Activated naive CD8-positive, alpha-beta T cell treated with anti-CD3 and anti-CD28 coated beads, Interleukin-2, amount 10 ng/mL, durations not matched to agents 7 days and 5 days (primary cell): ENCODE data around the gene PCBD1. TPM values are rescaled to one million over a fixed set of nuclear protein-coding genes. Genes with fewer than 3 reads are reported as not detected.
"Not testable (repeated sequence)": the region's sequence is repeated elsewhere in the genome, so short reads cannot be mapped to it uniquely, and the experiment has no call there.

Source experiments
- ATAC-seq: fragments of 150-1000 bp; cut with Tn5 transposase; one replicate; pipeline ENCODE4 v1.10.0; 2021; ENCODE audit warnings: low read depth, moderate library complexity
- POLR2A ChIA-PET: fragments of 350-600 bp; sonication (Branson Sonifier 250); formaldehyde crosslinking; loops from one replicate; lab custom pipeline; 2021; ENCODE audit warnings: antibody characterized with exemption; lab: Charles Lee
- DNase-seq: peaks from one replicate; pipeline ENCODE4 v3.0.0; 2021
- H3K27ac Mint-ChIP-seq: one replicate; pipeline ENCODE4 v1.8.0; 2022; ENCODE audit warnings: mild to moderate bottlenecking, mixed read lengths
- H3K27me3 Mint-ChIP-seq: one replicate; pipeline ENCODE4 v1.8.0; 2022; ENCODE audit warnings: mild to moderate bottlenecking, moderate library complexity, mixed read lengths
- H3K36me3 Mint-ChIP-seq: one replicate; pipeline ENCODE4 v1.8.0; 2021; ENCODE audit warnings: mild to moderate bottlenecking, mixed read lengths
- H3K4me1 Mint-ChIP-seq: one replicate; pipeline ENCODE4 v1.8.0; 2021; ENCODE audit warnings: mixed read lengths
- H3K4me3 Mint-ChIP-seq: one replicate; pipeline ENCODE4 v1.8.0; 2022; ENCODE audit warnings: mild to moderate bottlenecking, moderate library complexity, mixed read lengths
- H3K9me3 Mint-ChIP-seq: one replicate; pipeline ENCODE4 v1.8.0; 2021; ENCODE audit warnings: mixed read lengths
- total RNA-seq, 2 experiments: library from RNA; stranded (reverse); gene quantifications; one replicate each; pipeline ENCODE4 v1.2.3, GENCODE V29; 2021

The PCBD1 gene
- total RNA-seq, 2 experiments from 2014 or later: 23.5 to 27.7 TPM

- Mint-ChIP-seq H3K36me3 (no peaks in the 10 kb centered on the region), H3K4me3 (no peak overlapping the region), H3K4me1 (peaks cover 2% of the 10 kb centered on the region), H3K27me3 (peaks cover 3% of the 10 kb centered on the region), H3K9me3 (no peaks in the 10 kb centered on the region), H3K27ac (no peak overlapping the region)
- DNase-seq: no peak
- no peak for ATAC-seq
- POLR2A ChIA-PET: no interaction called here
Measured at GRCh38 chr10:70926226-70927000, 38.0 kb upstream of the PCBD1 start.

- no peaks in the 10 kb centered on the region for H3K36me3 Mint-ChIP-seq
- H3K27me3 Mint-ChIP-seq: peaks cover 3% of the 10 kb centered on the region
- H3K4me3 Mint-ChIP-seq: no peak overlapping the region
- H3K27ac Mint-ChIP-seq: no peak overlapping the region
- POLR2A ChIA-PET: no interaction called here
- peak; percentile 73 for ATAC-seq
- peaks cover 2% of the 10 kb centered on the region for H3K4me1 Mint-ChIP-seq
- peak; percentile 80 for DNase-seq
- H3K9me3 Mint-ChIP-seq: no peaks in the 10 kb centered on the region
Measured at GRCh38 chr10:70925377-70926225, 37.2 kb upstream of the PCBD1 start.

GRCh38 chr10:70923696-70924095, 35.3 kb upstream of the PCBD1 start:
- Mint-ChIP-seq H3K9me3 (no peaks in the 10 kb centered on the region), H3K4me3 (no peak overlapping the region), H3K27me3 (peaks cover 3% of the 10 kb centered on the region), H3K4me1 (peaks cover 2% of the 10 kb centered on the region), H3K36me3 (no peaks in the 10 kb centered on the region), H3K27ac (no peak overlapping the region)
- ATAC-seq (no peak), DNase-seq (no peak)
- POLR2A ChIA-PET: no interaction called here

- Mint-ChIP-seq H3K4me1 (peaks cover 1% of the 10 kb centered on the region), H3K27ac (no peak overlapping the region), H3K36me3 (no peaks in the 10 kb centered on the region), H3K9me3 (no peaks in the 10 kb centered on the region), H3K27me3 (peaks cover 6% of the 10 kb centered on the region), H3K4me3 (no peak overlapping the region)
- no peak for DNase-seq
- no peak for ATAC-seq
- POLR2A ChIA-PET: no interaction called here
Measured at GRCh38 chr10:70921285-70921684, 32.9 kb upstream of the PCBD1 start.

GRCh38 chr10:70920519-70920918, 32.2 kb upstream of the PCBD1 start:
- Mint-ChIP-seq H3K9me3 (no peaks in the 10 kb centered on the region), H3K4me3 (no peak overlapping the region)
- no peak for DNase-seq

GRCh38 chr10:70919906-70920305, 31.5 kb upstream of the PCBD1 start:
- H3K27me3 Mint-ChIP-seq, H3K4me3 Mint-ChIP-seq, ATAC-seq, H3K36me3 Mint-ChIP-seq, DNase-seq, H3K27ac Mint-ChIP-seq, H3K4me1 Mint-ChIP-seq, H3K9me3 Mint-ChIP-seq, POLR2A ChIA-PET: not testable (repeated sequence)

More at GRCh38 chr10:70920519-70920918, 32.2 kb upstream of the PCBD1 start:
- peaks cover 6% of the 10 kb centered on the region for H3K27me3 Mint-ChIP-seq
- H3K27ac Mint-ChIP-seq: no peak overlapping the region
- no peaks in the 10 kb centered on the region for H3K36me3 Mint-ChIP-seq
- no peak for ATAC-seq
- H3K4me1 Mint-ChIP-seq: peaks cover 1% of the 10 kb centered on the region
- POLR2A ChIA-PET: no interaction called here

- DNase-seq (no peak), ATAC-seq (no peak)
- H3K27ac Mint-ChIP-seq: no peak overlapping the region
- H3K9me3 Mint-ChIP-seq: no peaks in the 10 kb centered on the region
- H3K4me3 Mint-ChIP-seq: no peak overlapping the region
- no peaks in the 10 kb centered on the region for H3K4me1 Mint-ChIP-seq
- H3K27me3 Mint-ChIP-seq: peaks cover 6% of the 10 kb centered on the region
- no peaks in the 10 kb centered on the region for H3K36me3 Mint-ChIP-seq
- POLR2A ChIA-PET: no interaction called here
Measured at GRCh38 chr10:70918851-70919530, 30.6 kb upstream of the PCBD1 start.

- ATAC-seq: no peak
- Mint-ChIP-seq H3K9me3 (no peaks in the 10 kb centered on the region), H3K36me3 (no peaks in the 10 kb centered on the region), H3K4me3 (no peak overlapping the region), H3K4me1 (no peaks in the 10 kb centered on the region), H3K27me3 (peaks cover 2% of the 10 kb centered on the region), H3K27ac (no peak overlapping the region)
- DNase-seq: no peak
- POLR2A ChIA-PET: no interaction called here
Measured at GRCh38 chr10:70917635-70918034, 29.3 kb upstream of the PCBD1 start.

GRCh38 chr10:70917226-70917625, 28.9 kb upstream of the PCBD1 start:
- Mint-ChIP-seq H3K27me3 (peaks cover 2% of the 10 kb centered on the region), H3K4me1 (no peaks in the 10 kb centered on the region), H3K36me3 (no peaks in the 10 kb centered on the region), H3K9me3 (no peaks in the 10 kb centered on the region), H3K27ac (no peak overlapping the region), H3K4me3 (no peak overlapping the region)
- DNase-seq (no peak), ATAC-seq (no peak)
- POLR2A ChIA-PET: no interaction called here

GRCh38 chr10:70916241-70916640, 27.9 kb upstream of the PCBD1 start:
- H3K27ac Mint-ChIP-seq: no peak overlapping the region
- H3K9me3 Mint-ChIP-seq: no peaks in the 10 kb centered on the region
- ATAC-seq: no peak
- no peaks in the 10 kb centered on the region for H3K36me3 Mint-ChIP-seq
- no peaks in the 10 kb centered on the region for H3K4me1 Mint-ChIP-seq
- POLR2A ChIA-PET: no interaction called here
- no peak overlapping the region for H3K4me3 Mint-ChIP-seq
- H3K27me3 Mint-ChIP-seq: peaks cover 2% of the 10 kb centered on the region
- DNase-seq: no peak

GRCh38 chr10:70915806-70916205, 27.4 kb upstream of the PCBD1 start:
- no peaks in the 10 kb centered on the region for H3K36me3 Mint-ChIP-seq
- H3K9me3 Mint-ChIP-seq: no peaks in the 10 kb centered on the region
- peaks cover 2% of the 10 kb centered on the region for H3K27me3 Mint-ChIP-seq
- no peak for ATAC-seq
- no peak overlapping the region for H3K4me3 Mint-ChIP-seq
- H3K4me1 Mint-ChIP-seq: no peaks in the 10 kb centered on the region
- POLR2A ChIA-PET: no interaction called here
- no peak for DNase-seq
- no peak overlapping the region for H3K27ac Mint-ChIP-seq

- no peak overlapping the region for H3K27ac Mint-ChIP-seq
- DNase-seq (no peak), ATAC-seq (no peak)
- H3K36me3 Mint-ChIP-seq: no peaks in the 10 kb centered on the region
- no peaks in the 10 kb centered on the region for H3K4me1 Mint-ChIP-seq
- H3K27me3 Mint-ChIP-seq: peaks cover 2% of the 10 kb centered on the region
- H3K4me3 Mint-ChIP-seq: no peak overlapping the region
- H3K9me3 Mint-ChIP-seq: no peaks in the 10 kb centered on the region
- POLR2A ChIA-PET: no interaction called here
Measured at GRCh38 chr10:70915206-70915605, 26.8 kb upstream of the PCBD1 start.

GRCh38 chr10:70914316-70914864, 26.0 kb upstream of the PCBD1 start:
- no peak for DNase-seq
- Mint-ChIP-seq H3K27ac (no peak overlapping the region), H3K4me3 (no peak overlapping the region), H3K4me1 (no peaks in the 10 kb centered on the region), H3K9me3 (no peaks in the 10 kb centered on the region), H3K27me3 (peaks cover 2% of the 10 kb centered on the region), H3K36me3 (no peaks in the 10 kb centered on the region)
- POLR2A ChIA-PET: no interaction called here
- no peak for ATAC-seq
